ENCODE data around the gene CAPRIN2.

Gene CAPRIN2

DNA sequence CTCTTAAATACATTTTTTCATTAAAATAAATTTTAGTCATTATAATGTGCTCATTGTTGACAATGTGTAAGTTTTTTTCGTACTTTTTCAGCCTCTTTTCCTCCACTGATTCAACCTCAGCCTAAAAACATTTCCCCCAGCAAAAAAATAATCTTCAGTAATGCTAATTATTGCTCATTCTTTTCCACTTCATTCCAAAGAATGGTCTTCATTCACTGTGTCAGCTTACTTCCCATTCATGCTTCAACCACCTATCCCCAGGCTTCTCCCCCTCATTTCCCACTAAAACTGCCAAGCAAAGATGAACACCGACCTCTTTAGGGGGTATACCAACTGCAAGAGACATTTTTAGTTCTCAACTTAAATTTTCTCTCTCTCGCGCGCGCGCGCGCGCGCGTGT is 56.4 kb downstream of the CAPRIN2 start:
- no peaks in the 10 kb centered on the region for H3K27me3 Mint-ChIP-seq
- no peaks in the 10 kb centered on the region for H3K9me3 Mint-ChIP-seq

DNA sequence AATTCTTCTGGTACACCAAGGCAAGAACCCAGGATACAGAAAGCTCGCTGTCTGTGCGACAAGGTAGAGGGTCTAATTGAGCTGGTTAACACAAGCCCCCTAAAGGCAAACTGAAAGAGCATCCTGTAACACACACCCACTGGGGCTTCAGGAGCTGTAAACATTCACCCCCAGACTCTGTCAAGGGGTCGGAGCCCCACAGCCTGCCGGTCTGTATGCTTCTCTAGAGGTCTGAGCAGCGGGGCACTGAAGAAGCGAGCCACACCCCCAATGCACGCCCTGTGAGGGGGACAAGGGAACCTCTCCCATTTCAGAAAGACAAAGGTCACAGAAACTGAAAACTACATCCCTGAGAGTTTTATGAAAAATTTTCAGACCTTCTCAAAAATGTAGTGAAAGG is 57.8 kb downstream of the CAPRIN2 start:
- Mint-ChIP-seq H3K27me3 (no peaks in the 10 kb centered on the region), H3K9me3 (no peaks in the 10 kb centered on the region), H3K27ac (no peak overlapping the region), H3K4me3 (no peak overlapping the region), H3K36me3 (ENCODE audit: low read depth) (peaks cover 5% of the 10 kb centered on the region), H3K4me1 (ENCODE audit: low read depth) (peaks cover 39% of the 10 kb centered on the region)

More for the DNA sequence above, 56.4 kb downstream of the CAPRIN2 start:
- Mint-ChIP-seq H3K4me3 (no peak overlapping the region), H3K27ac (no peak overlapping the region), H3K36me3 (ENCODE audit: low read depth) (no peaks in the 10 kb centered on the region), H3K4me1 (ENCODE audit: low read depth) (peaks cover 25% of the 10 kb centered on the region)

DNA sequence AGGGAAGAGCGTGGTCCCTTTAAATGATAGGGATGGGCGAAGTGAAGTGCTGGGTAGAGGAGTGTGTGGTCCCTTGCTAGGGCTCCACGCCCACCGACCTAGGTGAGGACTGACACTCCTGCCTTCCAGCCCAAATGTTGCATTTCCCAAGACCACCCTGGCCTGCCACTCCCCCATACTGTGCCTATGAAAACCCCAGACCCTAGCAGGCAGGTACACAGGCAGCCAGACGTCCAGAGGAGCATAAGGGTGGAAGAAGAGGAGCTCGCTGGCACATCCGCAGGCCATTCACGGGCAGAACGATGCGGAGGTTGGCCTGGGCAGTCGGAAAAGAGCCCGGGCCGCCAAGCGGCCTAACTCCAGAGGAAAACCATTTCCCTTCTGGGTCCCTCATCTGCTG is 58.3 kb downstream of the CAPRIN2 start:
- peaks cover 42% of the 10 kb centered on the region for H3K4me1 Mint-ChIP-seq (ENCODE audit: low read depth)
- H3K9me3 Mint-ChIP-seq: no peaks in the 10 kb centered on the region
- peak overlapping the region; percentile 92 for H3K27ac Mint-ChIP-seq
- no peaks in the 10 kb centered on the region for H3K27me3 Mint-ChIP-seq
- H3K4me3 Mint-ChIP-seq: peak overlapping the region; percentile 90
- H3K36me3 Mint-ChIP-seq (ENCODE audit: low read depth): peaks cover 5% of the 10 kb centered on the region

GRCh38 chr12:30696103-30696408 is 58.7 kb downstream of the CAPRIN2 start:
- Mint-ChIP-seq H3K27ac (peak overlapping the region; percentile 92), H3K27me3 (no peaks in the 10 kb centered on the region), H3K9me3 (no peaks in the 10 kb centered on the region), H3K36me3 (ENCODE audit: low read depth) (peaks cover 5% of the 10 kb centered on the region), H3K4me1 (ENCODE audit: low read depth) (peaks cover 46% of the 10 kb centered on the region), H3K4me3 (peak overlapping the region; percentile 90)

DNA sequence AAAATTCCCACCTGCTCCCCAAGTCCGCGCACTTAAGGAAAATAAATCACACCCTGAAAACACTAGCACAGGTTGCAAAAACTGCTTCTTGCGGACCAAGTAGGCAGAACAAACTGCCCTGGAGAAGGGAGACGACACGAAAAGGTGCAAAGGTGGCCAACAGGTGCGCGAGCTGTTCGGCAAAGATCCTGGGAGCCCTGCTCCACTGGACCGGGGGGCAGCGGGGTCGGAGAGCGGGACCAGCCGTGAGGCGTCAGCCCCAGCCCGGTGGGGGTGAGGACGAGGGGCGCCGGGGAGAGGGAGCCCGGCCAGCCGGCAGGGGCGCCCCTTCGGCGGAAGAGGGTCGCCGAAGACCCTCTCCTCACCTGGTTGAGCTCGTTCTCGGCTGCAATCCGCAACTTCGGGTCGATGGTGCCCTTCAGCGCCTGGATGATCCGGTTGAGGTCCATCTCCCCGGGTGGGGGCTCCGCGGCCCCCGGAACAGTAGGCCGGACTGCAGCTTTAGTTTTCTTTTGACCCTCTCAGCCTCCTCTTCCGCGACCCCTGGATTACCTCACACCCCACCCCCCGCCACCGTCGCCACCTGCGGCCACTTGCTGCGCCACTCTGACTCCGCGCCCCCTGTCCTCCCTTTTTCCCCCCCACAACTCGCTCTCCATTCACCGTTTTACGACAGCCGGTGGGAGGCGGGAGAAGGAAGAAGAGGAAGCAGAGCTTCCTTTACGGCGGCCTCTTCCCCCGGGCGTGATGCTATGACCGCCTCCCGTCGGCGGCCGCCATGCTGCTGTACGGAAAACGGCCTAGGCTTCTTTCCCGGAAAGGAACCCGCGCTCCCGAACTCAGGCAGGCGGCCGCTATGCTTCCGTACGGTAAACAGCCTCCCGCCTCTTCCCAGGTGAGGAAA is 59.3 kb downstream of the CAPRIN2 start, which contains the start of gene IPO8:
TSS of gene IPO8 (minus strand) at position 671 of the 904 bp plus-strand sequence. CDS start at position 449, 222 bp downstream.
- Mint-ChIP-seq H3K9me3 (no peaks in the 10 kb centered on the region), H3K36me3 (ENCODE audit: low read depth) (peaks cover 5% of the 10 kb centered on the region), H3K27me3 (no peaks in the 10 kb centered on the region), H3K27ac (peak within 1 kb of the TSS; percentile 92), H3K4me1 (ENCODE audit: low read depth) (peaks cover 48% of the 10 kb centered on the region), H3K4me3 (peak within 1 kb of the TSS; percentile 90)

DNA sequence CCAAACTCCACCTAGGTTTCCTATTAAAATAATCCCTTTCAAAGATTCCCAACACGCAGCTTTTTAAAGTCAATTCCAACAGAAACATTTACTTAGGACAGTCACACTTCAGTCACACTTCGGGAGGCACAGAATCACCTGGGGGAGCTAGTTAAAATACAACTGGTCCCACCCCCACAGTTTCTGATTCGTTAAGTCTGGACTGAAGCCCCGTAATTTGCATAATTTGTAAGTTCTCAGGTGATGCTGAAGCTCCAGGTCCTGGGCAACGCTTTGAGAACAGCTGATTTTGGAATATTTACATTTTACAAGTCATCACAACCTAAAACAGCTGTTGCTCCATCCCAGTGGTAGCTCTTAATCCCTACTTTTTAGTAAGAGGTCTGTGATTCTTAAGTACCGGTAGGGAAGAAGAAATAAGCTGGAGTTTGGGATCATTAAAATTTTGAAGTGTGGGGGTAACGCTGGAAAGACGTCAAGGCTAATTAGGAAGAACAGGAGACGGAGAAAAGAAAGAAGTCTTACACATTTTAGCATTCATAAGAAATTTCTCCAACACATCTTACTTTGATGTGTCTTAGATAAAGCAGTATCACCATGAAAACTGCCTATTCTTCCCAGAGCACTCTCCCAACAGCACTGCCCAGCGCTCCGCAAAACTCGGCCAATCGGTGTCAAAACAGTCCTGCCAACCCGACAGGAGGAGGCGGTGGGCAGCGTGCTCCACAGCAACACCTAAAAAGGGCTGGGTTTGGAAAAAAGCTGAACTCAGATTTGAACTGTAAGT is 60.1 kb downstream of the CAPRIN2 start:
- peaks cover 53% of the 10 kb centered on the region for H3K4me1 Mint-ChIP-seq (ENCODE audit: low read depth)
- no peaks in the 10 kb centered on the region for H3K27me3 Mint-ChIP-seq
- peak overlapping the region; percentile 77 for H3K27ac Mint-ChIP-seq
- H3K9me3 Mint-ChIP-seq: no peaks in the 10 kb centered on the region
- H3K4me3 Mint-ChIP-seq: peak overlapping the region; percentile 90
- H3K36me3 Mint-ChIP-seq (ENCODE audit: low read depth): peaks cover 11% of the 10 kb centered on the region

GRCh38 chr12:30692470-30692869 is 62.3 kb downstream of the CAPRIN2 start:
- peaks cover 19% of the 10 kb centered on the region for H3K36me3 Mint-ChIP-seq (ENCODE audit: low read depth)
- H3K27me3 Mint-ChIP-seq: no peaks in the 10 kb centered on the region
- peaks cover 59% of the 10 kb centered on the region for H3K4me1 Mint-ChIP-seq (ENCODE audit: low read depth)
- H3K27ac Mint-ChIP-seq: no peak overlapping the region
- H3K4me3 Mint-ChIP-seq: no peak overlapping the region
- H3K9me3 Mint-ChIP-seq: no peaks in the 10 kb centered on the region

GRCh38 chr12:30691122-30691879 is 63.5 kb downstream of the CAPRIN2 start:
- Mint-ChIP-seq H3K27me3 (no peaks in the 10 kb centered on the region), H3K4me3 (no peak overlapping the region), H3K27ac (no peak overlapping the region), H3K4me1 (ENCODE audit: low read depth) (peaks cover 58% of the 10 kb centered on the region), H3K9me3 (no peaks in the 10 kb centered on the region), H3K36me3 (ENCODE audit: low read depth) (peaks cover 23% of the 10 kb centered on the region)

GRCh38 chr12:30687265-30687986 is 67.3 kb downstream of the CAPRIN2 start:
- no peak overlapping the region for H3K27ac Mint-ChIP-seq
- no peak overlapping the region for H3K4me3 Mint-ChIP-seq
- no peaks in the 10 kb centered on the region for H3K9me3 Mint-ChIP-seq
- H3K4me1 Mint-ChIP-seq (ENCODE audit: low read depth): peaks cover 29% of the 10 kb centered on the region
- peaks cover 43% of the 10 kb centered on the region for H3K36me3 Mint-ChIP-seq (ENCODE audit: low read depth)
- no peaks in the 10 kb centered on the region for H3K27me3 Mint-ChIP-seq

DNA sequence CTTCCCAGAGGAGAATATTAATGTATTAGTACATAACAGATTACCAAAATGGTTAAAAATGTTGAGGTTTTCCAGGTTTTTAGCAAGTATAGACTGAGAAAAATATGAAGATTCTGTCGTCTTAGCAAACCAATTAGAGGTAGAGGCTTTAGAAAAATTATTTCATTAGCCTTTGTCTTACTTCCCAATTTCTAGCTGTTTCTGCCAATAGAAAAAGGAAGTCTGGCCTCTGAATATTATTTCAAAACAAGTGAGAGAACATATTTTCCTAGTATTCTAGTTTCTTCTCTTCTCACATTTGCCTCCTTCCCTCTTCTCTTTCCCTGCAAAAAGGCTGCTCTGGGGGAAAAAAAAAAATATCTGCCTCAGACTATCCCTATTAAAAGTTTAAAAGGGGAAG is 75.5 kb downstream of the CAPRIN2 start:
- Mint-ChIP-seq H3K4me3 (no peak overlapping the region), H3K4me1 (ENCODE audit: low read depth) (no peaks in the 10 kb centered on the region), H3K27me3 (no peaks in the 10 kb centered on the region), H3K9me3 (no peaks in the 10 kb centered on the region), H3K27ac (no peak overlapping the region), H3K36me3 (ENCODE audit: low read depth) (peaks cover 71% of the 10 kb centered on the region)

GRCh38 chr12:30678221-30678620 is 76.5 kb downstream of the CAPRIN2 start:
- Mint-ChIP-seq H3K9me3 (no peaks in the 10 kb centered on the region), H3K4me1 (ENCODE audit: low read depth) (no peaks in the 10 kb centered on the region), H3K27ac (no peak overlapping the region), H3K27me3 (no peaks in the 10 kb centered on the region), H3K36me3 (ENCODE audit: low read depth) (peaks cover 66% of the 10 kb centered on the region), H3K4me3 (no peak overlapping the region)

DNA sequence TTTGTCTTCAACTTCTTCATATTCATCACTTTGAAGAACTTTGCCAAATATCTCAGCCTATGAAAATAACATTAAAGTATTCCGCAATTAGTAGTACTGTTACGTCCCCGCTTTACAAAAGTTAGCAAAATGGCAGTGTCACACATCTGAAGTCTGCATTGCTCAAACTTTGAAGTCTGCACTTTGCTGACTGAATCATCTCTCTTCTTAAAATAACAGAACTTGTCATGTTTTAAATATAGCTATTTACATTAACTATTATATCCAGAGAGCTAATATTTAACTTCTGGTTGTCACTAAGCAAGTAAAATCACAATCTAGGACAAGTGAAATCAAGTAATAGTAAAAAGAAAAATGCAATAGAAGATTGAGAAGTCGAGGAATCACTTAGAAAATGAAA is 93.5 kb downstream of the CAPRIN2 start:
- H3K4me1 Mint-ChIP-seq (ENCODE audit: low read depth): no peaks in the 10 kb centered on the region
- no peaks in the 10 kb centered on the region for H3K27me3 Mint-ChIP-seq
- H3K4me3 Mint-ChIP-seq: no peak overlapping the region
- no peak overlapping the region for H3K27ac Mint-ChIP-seq
- H3K9me3 Mint-ChIP-seq: no peaks in the 10 kb centered on the region
- peaks cover 46% of the 10 kb centered on the region for H3K36me3 Mint-ChIP-seq (ENCODE audit: low read depth)

Measured in stimulated activated naive CD8-positive, alpha-beta T cell treated with anti-CD3 and anti-CD28 coated beads, Interleukin-15, Interleukin-2, amounts not matched to agents 100 ng/mL and 50 ng/mL, for 24 hours (primary cell).